ENCODE data around the gene DOC2A. TPM values are rescaled to one million over a fixed set of nuclear protein-coding genes. Genes with fewer than 3 reads are reported as not detected.

DOC2A gene
- total and polyA plus RNA-seq, 2 donors (not counting 3 experiments of a cell fraction or from before 2014, with no cell fraction given) = 0.60 to 0.63 TPM

DNA sequence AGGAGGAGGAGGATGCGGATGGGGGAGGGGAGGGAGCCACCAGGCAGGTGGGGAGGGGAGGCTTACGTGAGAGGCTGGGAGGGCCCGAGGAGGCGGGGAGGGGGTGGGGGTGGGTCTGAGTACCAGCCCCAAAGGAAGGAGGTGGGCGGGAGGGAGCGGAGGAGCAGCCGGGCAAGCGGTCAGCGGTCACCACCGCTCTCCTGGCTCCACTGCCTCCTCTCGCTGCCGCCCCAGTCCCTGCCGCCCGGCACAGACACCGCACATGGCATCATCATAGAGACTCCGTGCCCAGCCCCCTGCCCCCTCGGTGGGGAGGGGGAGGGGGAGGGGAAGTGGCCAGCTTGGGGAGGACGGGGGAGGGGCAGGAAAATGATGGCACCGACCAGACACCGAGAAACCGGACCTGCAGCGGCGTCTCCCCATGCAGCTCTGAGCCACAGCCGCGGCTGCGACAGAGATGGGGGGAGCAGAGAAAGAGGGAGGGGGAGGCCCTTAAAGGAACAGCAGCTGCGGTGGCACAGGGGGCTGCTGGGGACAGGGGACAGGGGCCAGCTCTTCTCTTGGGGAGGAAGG lies 20.1 kb upstream of the DOC2A start, which contains the start of gene TLCD3B:
Gene TLCD3B (minus strand): TSS at position 431 of the 573 bp plus-strand sequence. CDS start 744 bp downstream, outside the sequence.
- FAIRE-seq = no peak

GRCh38 chr16:30030011-30030685 lies 19.3 kb upstream of the DOC2A start:
- no peak for FAIRE-seq
- no peaks in the 10 kb centered on the region for H3K9me3 ChIP-seq (replicated peaks; ENCODE audit: control insufficient read depth, insufficient read depth, low read length)
- H3K9me1 ChIP-seq (replicated peaks; ENCODE audit: control insufficient read depth, extremely low read depth, insufficient read depth, low read length) = no peaks in the 10 kb centered on the region
- H3K27ac ChIP-seq (ENCODE audit: insufficient read depth, low read depth, low read length) = no peak overlapping the region
- H2AFZ ChIP-seq (ENCODE audit: low read depth, low read length) = no peak overlapping the region
- H3K27me3 ChIP-seq (ENCODE audit: control insufficient read depth in 2 of 2, insufficient read depth in 2 of 2, low read length in 2 of 2) = peaks cover 16 to 20% of the 10 kb centered on the region in 2 experiments
- POLR2A ChIA-PET = no interaction called here
- CTCF ChIA-PET = interaction anchor here (0.8 kb wide), 1 partner anchor 24 kb away, joined by 3 read pairs; no protein-coding TSS in a partner anchor
- no peaks in the 10 kb centered on the region for H3K36me3 ChIP-seq (ENCODE audit: control insufficient read depth in 2 of 2, extremely low read depth in 1 of 2, insufficient read depth in 2 of 2, low read length in 2 of 2)
- TF ChIP-seq EZH2 (IDR thresholded peaks at IDR 0.05; ENCODE audit: borderline replicate concordance, low read depth, low read length, severe bottlenecking) (peak; percentile 75), JUN (IDR thresholded peaks at IDR 0.05; ENCODE audit: borderline replicate concordance, insufficient read depth, insufficient read length, low read depth) (no peak)
- no peaks in the 10 kb centered on the region for H3K79me2 ChIP-seq (ENCODE audit: control insufficient read depth, insufficient read depth, low read length)
- DNase-seq (ENCODE audit: low read depth, low spot score) = no peak
- no TSS peak for BruUV-seq (replicated peaks)
- intact Hi-C loops (cut with micrococcal nuclease) (no loop called here), dilution Hi-C loops (cut with MboI; ENCODE audit: extremely low pct_ligation_motif_present, low sequenced_read_pairs) (no loop called here)
- no peak overlapping the region for H3K9ac ChIP-seq (replicated peaks; ENCODE audit: extremely low read depth, insufficient read depth, low read length)
- H4K20me1 ChIP-seq (replicated peaks; ENCODE audit: control insufficient read depth, extremely low read depth, insufficient read depth, low read length) = no peaks in the 10 kb centered on the region
- no peak overlapping the region for H3K4me2 ChIP-seq (ENCODE audit: insufficient read depth, low read length)
- no peak overlapping the region for H3K4me3 ChIP-seq (replicated peaks in 1 of 3; ENCODE audit: insufficient read depth in 1 of 3, low read depth in 1 of 3, low read length in 3 of 3)
- H3K4me1 ChIP-seq (ENCODE audit: control insufficient read depth, extremely low read depth, insufficient read depth, low read length) = no peaks in the 10 kb centered on the region

More for the DNA sequence above, 20.1 kb upstream of the DOC2A start, which contains the start of gene TLCD3B:
- intact Hi-C loops (cut with micrococcal nuclease) = no loop called here
- no peaks in the 10 kb centered on the region for H4K20me1 ChIP-seq (replicated peaks; ENCODE audit: control insufficient read depth, extremely low read depth, insufficient read depth, low read length)
- peaks cover 19 to 20% of the 10 kb centered on the region in 2 experiments for H3K27me3 ChIP-seq (ENCODE audit: control insufficient read depth in 2 of 2, insufficient read depth in 2 of 2, low read length in 2 of 2)
- H3K4me1 ChIP-seq (ENCODE audit: control insufficient read depth, extremely low read depth, insufficient read depth, low read length) = no peaks in the 10 kb centered on the region
- H3K79me2 ChIP-seq (ENCODE audit: control insufficient read depth, insufficient read depth, low read length) = no peaks in the 10 kb centered on the region
- ChIA-PET POLR2A (no interaction called here), CTCF (interaction anchor here (1.2 to 3.1 kb wide), 8 partner anchors 7 to 339 kb away, joined by 3 to 79 read pairs (median 15); partner anchors contain the start of genes C16orf92 and TBX6)
- no peaks in the 10 kb centered on the region for H3K9me1 ChIP-seq (replicated peaks; ENCODE audit: control insufficient read depth, extremely low read depth, insufficient read depth, low read length)
- H3K4me2 ChIP-seq (ENCODE audit: insufficient read depth, low read length) = no peak within 1 kb of the TSS
- H3K9me3 ChIP-seq (replicated peaks; ENCODE audit: control insufficient read depth, insufficient read depth, low read length) = no peaks in the 10 kb centered on the region
- BruUV-seq (replicated peaks) = no TSS peak
- no peak within 1 kb of the TSS for H3K9ac ChIP-seq (replicated peaks; ENCODE audit: extremely low read depth, insufficient read depth, low read length)
- DNase-seq (ENCODE audit: low read depth, low spot score) = no peak
- H3K27ac ChIP-seq (ENCODE audit: insufficient read depth, low read depth, low read length) = no peak within 1 kb of the TSS
- dilution Hi-C loops (cut with MboI; ENCODE audit: extremely low pct_ligation_motif_present, low sequenced_read_pairs) = no loop called here
- H3K4me3 ChIP-seq (replicated peaks in 1 of 3; ENCODE audit: insufficient read depth in 1 of 3, low read depth in 1 of 3, low read length in 3 of 3) = no peak within 1 kb of the TSS
- TF ChIP-seq POLR2A (IDR thresholded peaks at IDR 0.05; ENCODE audit: low read depth, low read length) (no peak), EZH2 (IDR thresholded peaks at IDR 0.05; ENCODE audit: borderline replicate concordance, low read depth, low read length, severe bottlenecking) (peak; percentile 66), JUN (IDR thresholded peaks at IDR 0.05; ENCODE audit: borderline replicate concordance, insufficient read depth, insufficient read length, low read depth) (no peak)
- no peak within 1 kb of the TSS for H2AFZ ChIP-seq (ENCODE audit: low read depth, low read length)
- no peaks in the 10 kb centered on the region for H3K36me3 ChIP-seq (ENCODE audit: control insufficient read depth in 2 of 2, extremely low read depth in 1 of 2, insufficient read depth in 2 of 2, low read length in 2 of 2)

Measured in endothelial cell of umbilical vein (primary cell).